Keratinocyte (primary cell): ENCODE results near the gene MTHFD1L. TPM values are rescaled to one million over a fixed set of nuclear protein-coding genes. Genes with fewer than 3 reads are reported as not detected.

Experiments
- DNase-seq: peaks from one replicate; pipeline ENCODE4 v3.0.0-alpha.2; 2011; ENCODE audit warnings: low read depth, missing footprints, low spot score
- FAIRE-seq: peaks from 2 replicates; lab custom pipeline; 2011; peaks lifted over from hg19 to GRCh38; lab: Jason Lieb, UNC
- H2AFZ ChIP-seq: 2 replicates; pipeline ENCODE4 v1.6.0; 2012; ENCODE audit warnings: low read length, control low read depth, inconsistent platforms; ENCODE audit not compliant: control insufficient read depth
- H3K27ac ChIP-seq: 2 replicates; pipeline ENCODE4 v1.5.1; 2011; ENCODE audit warnings: low read length; ENCODE audit not compliant: control insufficient read depth, insufficient read depth
- H3K27me3 ChIP-seq: 3 replicates; pipeline ENCODE4 v1.6.0; 2011; ENCODE audit warnings: low read length; ENCODE audit not compliant: control insufficient read depth, insufficient read depth; ENCODE audit errors: extremely low read depth
- H3K36me3 ChIP-seq, 2 experiments: 2 replicates in 1 of 2; 3 replicates in 1 of 2; pipeline ENCODE4 v1.5.1; 2011; ENCODE audit warnings: low read length in 2 of 2, mild to moderate bottlenecking in 1 of 2; ENCODE audit not compliant: control insufficient read depth in 2 of 2, insufficient read depth in 2 of 2; ENCODE audit errors: extremely low read depth in 1 of 2
- H3K4me1 ChIP-seq: 3 replicates; pipeline ENCODE4 v1.5.1; 2011; ENCODE audit warnings: low read length; ENCODE audit not compliant: control insufficient read depth, insufficient read depth; ENCODE audit errors: extremely low read depth
- H3K4me2 ChIP-seq: 3 replicates; pipeline ENCODE4 v1.6.0; 2011; ENCODE audit warnings: low read depth, low read length; ENCODE audit not compliant: control insufficient read depth, insufficient read depth; ENCODE audit errors: extremely low read depth
- H3K4me3 ChIP-seq, 3 experiments: fragments of 200-600 bp in 1 of 3; sonication (generic) in 1 of 3; 2 replicates in 2 of 3; 3 replicates in 1 of 3; pipeline ENCODE4 v1.5.1; 2011 to 2016; ENCODE audit warnings: low read length in 3 of 3, mild to moderate bottlenecking in 3 of 3, control low read depth in 2 of 3, inconsistent platforms in 1 of 3, low read depth in 1 of 3, mixed read lengths in 1 of 3, mixed run types in 1 of 3, moderate library complexity in 1 of 3; ENCODE audit not compliant: control insufficient read depth in 2 of 3, insufficient read depth in 2 of 3; ENCODE audit errors: extremely low read depth in 1 of 3
- H3K79me2 ChIP-seq: 2 replicates; pipeline ENCODE4 v1.6.0; 2012; ENCODE audit warnings: low read length; ENCODE audit not compliant: control insufficient read depth, insufficient read depth
- H3K9ac ChIP-seq: 3 replicates; pipeline ENCODE4 v1.6.0; 2011; ENCODE audit warnings: low read length; ENCODE audit not compliant: control insufficient read depth, insufficient read depth; ENCODE audit errors: extremely low read depth
- H3K9me1 ChIP-seq: 3 replicates; pipeline ENCODE4 v1.6.0; 2011; ENCODE audit warnings: low read length; ENCODE audit not compliant: control insufficient read depth, insufficient read depth; ENCODE audit errors: extremely low read depth
- H3K9me3 ChIP-seq: 2 replicates; pipeline ENCODE4 v1.5.1; 2012; ENCODE audit warnings: low read depth, low read length; ENCODE audit not compliant: control insufficient read depth
- H4K20me1 ChIP-seq: 3 replicates; pipeline ENCODE4 v1.6.0; 2011; ENCODE audit warnings: low read length; ENCODE audit not compliant: control insufficient read depth, insufficient read depth; ENCODE audit errors: extremely low read depth
- EZH2 ChIP-seq: IDR thresholded peaks from one replicate; pipeline ENCODE4 v1.6.1; 2012; ENCODE audit warnings: inconsistent platforms, mild to moderate bottlenecking, low read length, moderate library complexity
- dilution Hi-C: fragments of 300-500 bp; cut with MboI; formaldehyde crosslinking; loops from one replicate; pipeline ENCODE4 v1.7.0; 2020; ENCODE audit warnings: low sequenced_read_pairs; ENCODE audit not compliant: extremely low pct_ligation_motif_present
- polyA plus RNA-seq, 5 experiments: library from polyadenylated mRNA; depleted of rRNA in 3 of 5; stranded (reverse) in 3 of 5; stranded (forward) in 1 of 5; unstranded in 1 of 5; fragments of >200 nt; gene quantifications; 1 replicate in 1 of 5; 2 replicates in 3 of 5; 3 replicates in 1 of 5; pipeline versions ENCODE4 v1.2.1 to v1.2.3, GENCODE V29; 2011 to 2012; ENCODE audit warnings: missing spikeins in 2 of 5, low read depth in 1 of 5, low replicate concordance in 1 of 5
- TF ChIP-seq, protein P1 (sequence below), 3 experiments: IDR thresholded peaks in 1 of 3; conservative IDR thresholded peaks in 1 of 3; optimal IDR thresholded peaks in 1 of 3; 2 replicates in 2 of 3; 3 replicates in 1 of 3; pipeline versions ENCODE3 to v1.5.1; 2011; ENCODE audit warnings: low read length in 3 of 3, mild to moderate bottlenecking in 3 of 3, moderate library complexity in 2 of 3, control low read depth in 1 of 3, inconsistent platforms in 1 of 3; ENCODE audit not compliant: insufficient read depth in 2 of 3; ENCODE audit errors: extremely low read depth in 1 of 3

MTHFD1L gene
- polyA plus RNA-seq, 1 donor (not counting 4 experiments of a cell fraction or from before 2014, with no cell fraction given), result 38.0 TPM

DNA sequence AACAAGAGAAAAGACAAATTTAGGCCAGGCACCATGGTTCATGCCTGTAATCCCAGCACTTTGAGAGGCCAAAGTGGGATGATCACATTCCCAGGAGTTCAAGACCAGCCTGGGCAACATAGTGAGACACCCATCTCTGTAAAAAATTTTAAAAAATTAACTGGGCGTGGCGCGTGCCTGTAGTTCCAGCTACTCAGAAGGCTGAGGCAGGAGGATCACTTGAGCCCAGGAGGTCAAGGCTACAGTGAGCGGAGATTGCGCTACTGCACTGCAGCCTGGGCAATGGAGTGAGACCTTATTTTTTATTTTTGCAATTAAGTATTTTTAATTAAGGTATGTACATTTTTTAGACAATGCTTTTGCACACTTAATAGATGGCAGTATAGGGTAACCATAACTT, 3.3 kb downstream of the MTHFD1L start:
- TF ChIP-seq EZH2, result no peak
- TF ChIP-seq, protein P1, sequence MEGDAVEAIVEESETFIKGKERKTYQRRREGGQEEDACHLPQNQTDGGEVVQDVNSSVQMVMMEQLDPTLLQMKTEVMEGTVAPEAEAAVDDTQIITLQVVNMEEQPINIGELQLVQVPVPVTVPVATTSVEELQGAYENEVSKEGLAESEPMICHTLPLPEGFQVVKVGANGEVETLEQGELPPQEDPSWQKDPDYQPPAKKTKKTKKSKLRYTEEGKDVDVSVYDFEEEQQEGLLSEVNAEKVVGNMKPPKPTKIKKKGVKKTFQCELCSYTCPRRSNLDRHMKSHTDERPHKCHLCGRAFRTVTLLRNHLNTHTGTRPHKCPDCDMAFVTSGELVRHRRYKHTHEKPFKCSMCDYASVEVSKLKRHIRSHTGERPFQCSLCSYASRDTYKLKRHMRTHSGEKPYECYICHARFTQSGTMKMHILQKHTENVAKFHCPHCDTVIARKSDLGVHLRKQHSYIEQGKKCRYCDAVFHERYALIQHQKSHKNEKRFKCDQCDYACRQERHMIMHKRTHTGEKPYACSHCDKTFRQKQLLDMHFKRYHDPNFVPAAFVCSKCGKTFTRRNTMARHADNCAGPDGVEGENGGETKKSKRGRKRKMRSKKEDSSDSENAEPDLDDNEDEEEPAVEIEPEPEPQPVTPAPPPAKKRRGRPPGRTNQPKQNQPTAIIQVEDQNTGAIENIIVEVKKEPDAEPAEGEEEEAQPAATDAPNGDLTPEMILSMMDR (optimal IDR thresholded peaks at IDR 0.05 in 1 of 3, IDR thresholded peaks at IDR 0.05 in 1 of 3, conservative IDR thresholded peaks at IDR 0.05 in 1 of 3; ENCODE audit: extremely low read depth in 1 of 3, insufficient read depth in 2 of 3, low read length in 3 of 3), result no peak
- H3K36me3 ChIP-seq, result no peaks in the 10 kb centered on the region
- no peaks in the 10 kb centered on the region for H3K27me3 ChIP-seq
- FAIRE-seq, result no peak
- H3K79me2 ChIP-seq, result peaks cover 70% of the 10 kb centered on the region
- dilution Hi-C loops, result no loop called here
- H3K9ac ChIP-seq, result no peak overlapping the region
- no peak overlapping the region for H3K4me3 ChIP-seq
- no peaks in the 10 kb centered on the region for H4K20me1 ChIP-seq
- H3K4me2 ChIP-seq, result no peak overlapping the region
- DNase-seq, result no peak
- H3K4me1 ChIP-seq, result peaks cover 7% of the 10 kb centered on the region
- no peak overlapping the region for H3K27ac ChIP-seq
- H2AFZ ChIP-seq, result no peak overlapping the region
- no peaks in the 10 kb centered on the region for H3K9me3 ChIP-seq
- no peaks in the 10 kb centered on the region for H3K9me1 ChIP-seq

DNA sequence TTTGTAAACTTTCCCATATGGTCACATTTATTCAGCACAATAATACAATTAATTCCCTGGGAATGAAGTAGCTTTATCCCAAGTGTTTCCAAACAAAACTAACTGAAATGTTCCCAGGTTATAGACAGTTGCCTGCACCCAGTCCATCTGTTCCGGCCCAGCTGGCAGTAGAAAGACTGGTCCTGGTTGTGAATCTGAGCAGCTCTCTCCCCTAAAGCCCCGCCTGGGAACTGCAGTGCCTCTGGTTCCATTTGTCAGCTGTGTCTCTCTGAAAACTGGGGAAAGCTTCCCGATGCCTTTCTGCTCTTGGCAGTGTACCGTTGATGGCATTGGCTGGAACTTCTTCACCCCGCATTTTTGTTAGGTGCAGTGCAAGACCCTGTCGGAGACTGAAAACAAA, 8.7 kb downstream of the MTHFD1L start:
- FAIRE-seq, result no peak
- H3K4me2 ChIP-seq, result no peak overlapping the region
- H2AFZ ChIP-seq, result no peak overlapping the region
- no peaks in the 10 kb centered on the region for H3K27me3 ChIP-seq
- TF ChIP-seq, protein P1 (optimal IDR thresholded peaks at IDR 0.05 in 1 of 3, IDR thresholded peaks at IDR 0.05 in 1 of 3, conservative IDR thresholded peaks at IDR 0.05 in 1 of 3; ENCODE audit: extremely low read depth in 1 of 3, insufficient read depth in 2 of 3, low read length in 3 of 3), result no peak
- no peak for TF ChIP-seq EZH2
- no peak overlapping the region for H3K27ac ChIP-seq
- no peaks in the 10 kb centered on the region for H3K9me1 ChIP-seq
- no peaks in the 10 kb centered on the region for H3K9me3 ChIP-seq
- DNase-seq, result no peak
- no peak overlapping the region for H3K4me3 ChIP-seq
- dilution Hi-C loops, result no loop called here
- no peak overlapping the region for H3K9ac ChIP-seq
- H4K20me1 ChIP-seq, result no peaks in the 10 kb centered on the region
- H3K79me2 ChIP-seq, result peaks cover 62% of the 10 kb centered on the region
- H3K36me3 ChIP-seq, result peaks cover 3 to 18% of the 10 kb centered on the region in 2 experiments
- H3K4me1 ChIP-seq, result peaks cover 5% of the 10 kb centered on the region
